Smooth muscle cell (in vitro differentiated cells): Measurements from ENCODE around the gene PAFAH2. TPM values are rescaled to one million over a fixed set of nuclear protein-coding genes. Genes with fewer than 3 reads are reported as not detected.
A peak's percentile ranks its signal among the peaks of the same experiment; 100 is the strongest.

Source experiments
- DNase-seq: peaks from one replicate; lab custom pipeline; 2025; ENCODE audit not compliant: unreplicated experiment; lab: John Stamatoyannopoulos, UW
- H2AFZ ChIP-seq: fragments of 200-600 bp; sonication (generic); 2 replicates; pipeline ENCODE4 v1.6.0; 2016; ENCODE audit warnings: antibody characterized with exemption, low read depth, mild to moderate bottlenecking
- H3F3A ChIP-seq: fragments of 200-600 bp; sonication (generic); 2 replicates; pipeline ENCODE4 v1.6.0; 2017; ENCODE audit warnings: antibody characterized with exemption, low read depth
- H3K27ac ChIP-seq: fragments of 200-600 bp; sonication (generic); 2 replicates; pipeline ENCODE4 v1.5.1; 2016; ENCODE audit warnings: low read depth, mild to moderate bottlenecking
- H3K27me3 ChIP-seq: fragments of 200-600 bp; sonication (generic); 2 replicates; pipeline ENCODE4 v1.6.1; 2016; ENCODE audit warnings: low read depth, mild to moderate bottlenecking
- H3K36me3 ChIP-seq: fragments of 200-600 bp; sonication (generic); 2 replicates; pipeline ENCODE4 v1.5.1; 2016; ENCODE audit warnings: low read depth
- H3K4me1 ChIP-seq: fragments of 200-600 bp; sonication (generic); 2 replicates; pipeline ENCODE4 v1.5.1; 2016; ENCODE audit warnings: low read depth
- H3K4me2 ChIP-seq: fragments of 200-600 bp; sonication (generic); 2 replicates; pipeline ENCODE4 v1.6.0; 2016; ENCODE audit warnings: mild to moderate bottlenecking
- H3K4me3 ChIP-seq: fragments of 200-600 bp; sonication (generic); 2 replicates; pipeline ENCODE4 v1.5.1; 2016; ENCODE audit warnings: mild to moderate bottlenecking
- H3K79me2 ChIP-seq: fragments of 200-600 bp; sonication (generic); 2 replicates; pipeline ENCODE4 v1.6.0; 2016; ENCODE audit warnings: low read depth, mild to moderate bottlenecking
- H3K9ac ChIP-seq: fragments of 200-600 bp; sonication (generic); 2 replicates; pipeline ENCODE4 v1.6.0; 2016; ENCODE audit warnings: low read depth
- H3K9me3 ChIP-seq: fragments of 200-600 bp; sonication (generic); replicated peaks from 2 replicates; pipeline ENCODE4 v1.5.1; 2016; ENCODE audit warnings: low read depth
- H4K20me1 ChIP-seq: fragments of 200-600 bp; sonication (generic); 2 replicates; pipeline ENCODE4 v1.6.0; 2016; ENCODE audit warnings: low read depth
- WGBS: methylation state at CpG from one replicate; pipeline ENCODE4 v1.1.7; 2016; ENCODE audit warnings: low lambda C conversion rate; 5-methylcytosine and 5-hydroxymethylcytosine counted together
- polyA plus RNA-seq: library from polyadenylated mRNA; unstranded; fragments of >200 nt; fragmentation: Nextera tagmentation; extraction: Ambion mirVana; gene quantifications from 2 replicates; pipeline ENCODE4 v1.2.1, GENCODE V29; 2016
- total RNA-seq: library from RNA; depleted of rRNA; stranded (reverse); fragments of >200 nt; gene quantifications from 2 replicates; pipeline ENCODE4 v1.2.3, GENCODE V29; 2014
- TF ChIP-seq, protein P1 (sequence below): fragments of 200-600 bp; sonication (generic); IDR thresholded peaks from 2 replicates; pipeline ENCODE4 v1.5.1; 2017; ENCODE audit warnings: borderline replicate concordance, mild to moderate bottlenecking, antibody characterized with exemption; ENCODE audit not compliant: insufficient read depth, poor library complexity, severe bottlenecking

PAFAH2 gene
- total RNA-seq (9.2 and 9.4 TPM in 2 replicates), polyA plus RNA-seq (9.6 and 13.2 TPM in 2 replicates)

DNA sequence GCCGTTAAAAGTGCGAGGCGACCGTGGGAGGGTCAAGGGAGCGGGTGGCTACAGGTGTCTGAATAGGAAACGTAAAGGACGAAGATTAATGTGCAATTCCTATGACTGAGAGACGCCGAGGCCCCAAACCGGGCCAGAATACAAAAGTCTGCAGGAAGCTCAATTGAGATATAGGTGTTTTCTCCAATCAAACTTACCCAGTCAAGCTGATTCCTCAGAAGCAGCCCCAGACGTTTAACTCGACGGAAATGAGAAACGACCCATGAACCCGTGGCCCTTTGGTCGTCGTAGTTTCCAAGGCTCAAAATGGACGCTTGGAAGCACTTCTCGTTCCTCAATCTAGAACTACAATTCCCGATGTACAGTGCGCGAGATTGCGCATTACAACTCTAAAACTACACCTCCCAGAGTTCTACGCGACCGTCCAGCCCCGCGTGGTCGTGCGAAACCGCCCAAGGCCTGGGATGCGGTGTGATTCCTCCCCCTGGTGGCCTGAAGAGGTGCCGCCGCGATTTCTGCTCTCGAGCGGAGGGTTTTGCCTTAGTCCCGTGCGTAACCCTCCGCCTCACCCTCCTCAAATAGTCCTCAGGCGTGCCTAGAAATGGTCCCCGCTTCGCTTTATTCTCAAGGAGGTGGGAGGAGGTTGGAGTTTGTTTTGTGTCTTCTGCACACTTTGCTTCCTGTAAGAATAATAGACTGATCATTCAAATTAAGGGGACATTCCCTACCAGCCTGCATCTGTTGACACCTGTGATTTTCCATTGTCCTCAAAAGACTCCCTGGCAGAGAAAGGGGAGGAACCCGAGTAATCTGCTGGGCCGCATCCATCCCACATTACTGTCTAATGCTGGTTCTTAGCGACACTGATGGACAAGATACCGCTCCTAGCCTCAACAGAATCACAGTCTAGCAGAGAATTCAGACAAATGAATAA is at the start of gene PAFAH2:
PAFAH2 (minus strand) TSS at position 236 of the 934 bp plus-strand sequence. CDS start 7,247 bp downstream, outside the sequence.
- no peaks in the 10 kb centered on the region for H3K9me3 ChIP-seq
- no peaks in the 10 kb centered on the region for H3K79me2 ChIP-seq
- WGBS = 3% methylated on average over 47 of the region's 47 CpGs
- H3F3A ChIP-seq = no peaks in the 10 kb centered on the region
- H3K4me2 ChIP-seq = peak within 1 kb of the TSS; percentile 87
- TF ChIP-seq, protein P1, sequence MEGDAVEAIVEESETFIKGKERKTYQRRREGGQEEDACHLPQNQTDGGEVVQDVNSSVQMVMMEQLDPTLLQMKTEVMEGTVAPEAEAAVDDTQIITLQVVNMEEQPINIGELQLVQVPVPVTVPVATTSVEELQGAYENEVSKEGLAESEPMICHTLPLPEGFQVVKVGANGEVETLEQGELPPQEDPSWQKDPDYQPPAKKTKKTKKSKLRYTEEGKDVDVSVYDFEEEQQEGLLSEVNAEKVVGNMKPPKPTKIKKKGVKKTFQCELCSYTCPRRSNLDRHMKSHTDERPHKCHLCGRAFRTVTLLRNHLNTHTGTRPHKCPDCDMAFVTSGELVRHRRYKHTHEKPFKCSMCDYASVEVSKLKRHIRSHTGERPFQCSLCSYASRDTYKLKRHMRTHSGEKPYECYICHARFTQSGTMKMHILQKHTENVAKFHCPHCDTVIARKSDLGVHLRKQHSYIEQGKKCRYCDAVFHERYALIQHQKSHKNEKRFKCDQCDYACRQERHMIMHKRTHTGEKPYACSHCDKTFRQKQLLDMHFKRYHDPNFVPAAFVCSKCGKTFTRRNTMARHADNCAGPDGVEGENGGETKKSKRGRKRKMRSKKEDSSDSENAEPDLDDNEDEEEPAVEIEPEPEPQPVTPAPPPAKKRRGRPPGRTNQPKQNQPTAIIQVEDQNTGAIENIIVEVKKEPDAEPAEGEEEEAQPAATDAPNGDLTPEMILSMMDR = peak; percentile 91
- H3K27ac ChIP-seq = peak within 1 kb of the TSS; percentile 70
- DNase-seq = peak; percentile 79
- H3K9ac ChIP-seq = peak within 1 kb of the TSS; percentile 80
- peak within 1 kb of the TSS; percentile 65 for H3K4me3 ChIP-seq
- H2AFZ ChIP-seq = peak within 1 kb of the TSS; percentile 95
- H4K20me1 ChIP-seq = no peaks in the 10 kb centered on the region
- H3K36me3 ChIP-seq = no peaks in the 10 kb centered on the region
- no peaks in the 10 kb centered on the region for H3K27me3 ChIP-seq
- H3K4me1 ChIP-seq = peaks cover 13% of the 10 kb centered on the region

DNA sequence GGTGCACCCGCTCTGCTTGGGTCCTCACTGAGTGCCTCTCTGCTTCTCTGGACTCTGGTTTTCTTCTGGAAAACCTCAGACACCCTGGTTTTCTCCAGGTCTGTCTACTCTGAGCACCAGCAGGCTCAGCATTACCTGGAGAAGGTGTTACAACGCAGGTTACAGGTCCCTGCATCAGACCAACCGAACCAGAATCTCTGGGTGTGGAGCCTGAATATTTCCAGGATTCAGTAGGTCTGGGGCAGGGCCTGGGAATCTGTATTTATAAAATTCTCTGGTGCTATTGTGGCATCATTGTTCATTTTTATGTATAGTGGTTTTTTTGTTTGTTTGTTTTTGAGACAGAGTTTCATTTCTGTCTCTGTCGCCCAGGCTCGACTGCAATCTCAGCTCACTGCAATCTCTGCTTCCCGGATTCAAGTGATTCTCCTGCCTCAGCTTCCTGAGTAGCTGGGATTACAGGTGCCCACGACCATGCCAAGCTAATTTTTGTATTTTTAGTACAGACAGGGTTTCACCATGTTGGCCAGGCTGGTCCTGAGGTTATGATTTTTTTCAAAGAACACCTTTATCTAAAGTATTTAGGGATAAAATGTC is 49.5 kb upstream of the PAFAH2 start:
- H3K9me3 ChIP-seq = no peaks in the 10 kb centered on the region
- H3K4me3 ChIP-seq = no peak overlapping the region
- no peaks in the 10 kb centered on the region for H3K36me3 ChIP-seq
- no peak overlapping the region for H3K27ac ChIP-seq
- WGBS = 84% methylated on average over 7 of the region's 7 CpGs
- no peaks in the 10 kb centered on the region for H3K79me2 ChIP-seq
- H3K9ac ChIP-seq = no peak overlapping the region
- no peak for DNase-seq
- no peak overlapping the region for H3K4me2 ChIP-seq
- H3F3A ChIP-seq = no peaks in the 10 kb centered on the region
- peaks cover 9% of the 10 kb centered on the region for H3K4me1 ChIP-seq
- no peaks in the 10 kb centered on the region for H4K20me1 ChIP-seq
- peaks cover 58% of the 10 kb centered on the region for H3K27me3 ChIP-seq
- TF ChIP-seq, protein P1 = no peak
- no peak overlapping the region for H2AFZ ChIP-seq

DNA sequence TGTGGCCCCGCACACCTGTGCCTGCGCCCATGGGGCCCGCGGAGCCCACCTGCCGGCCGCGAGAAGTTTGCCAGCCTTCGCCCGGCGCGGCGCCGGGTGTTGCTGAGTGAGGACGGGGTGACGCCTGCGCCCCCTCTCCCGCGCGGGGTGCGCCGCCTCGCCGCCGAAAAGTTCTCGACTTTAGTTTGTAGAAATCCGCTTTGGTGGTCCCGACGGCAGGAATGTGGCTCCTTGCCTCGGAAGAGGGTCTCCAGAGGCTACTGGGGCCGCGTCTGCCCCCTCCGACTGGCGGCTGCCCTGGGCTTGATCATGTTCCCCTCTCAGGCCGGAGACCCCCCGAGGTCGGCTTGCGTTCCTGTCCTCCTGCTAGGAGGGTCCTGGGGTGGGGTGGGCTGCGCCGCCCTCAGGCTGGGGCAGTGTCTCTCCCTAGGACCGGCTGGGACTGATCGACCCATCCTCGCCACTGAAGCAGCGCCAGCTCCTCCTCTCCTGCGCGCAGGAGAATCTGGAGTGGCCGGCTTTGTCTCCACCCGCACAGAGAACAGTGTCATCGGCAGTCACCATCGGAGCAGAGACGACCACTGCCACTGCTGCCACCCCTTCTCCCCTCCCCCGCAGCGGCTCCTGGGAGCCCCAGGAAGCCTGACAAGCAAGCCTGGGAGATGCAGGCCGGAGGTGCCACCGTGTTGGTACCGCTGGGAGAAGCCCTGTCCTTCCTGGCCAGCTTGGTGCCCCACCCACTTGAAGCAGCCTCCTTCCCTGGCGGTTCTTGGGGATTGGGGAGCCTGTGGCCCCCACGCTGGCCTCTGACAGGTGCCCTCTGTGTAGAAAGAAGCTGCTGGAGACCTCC is 48.6 kb upstream of the PAFAH2 start:
- H3K9ac ChIP-seq = no peak overlapping the region
- H3K27ac ChIP-seq = no peak overlapping the region
- WGBS = 17% methylated on average over 48 of the region's 57 CpGs

More for the DNA sequence above, 48.6 kb upstream of the PAFAH2 start:
- TF ChIP-seq, protein P1 = no peak
- Histone ChIP-seq H3K4me1 (peaks cover 9% of the 10 kb centered on the region), H3K27me3 (peaks cover 65% of the 10 kb centered on the region), H3K9me3 (no peaks in the 10 kb centered on the region), H2AFZ (no peak overlapping the region), H4K20me1 (no peaks in the 10 kb centered on the region), H3F3A (no peaks in the 10 kb centered on the region), H3K4me3 (peak overlapping the region; percentile 34), H3K36me3 (no peaks in the 10 kb centered on the region), H3K79me2 (no peaks in the 10 kb centered on the region), H3K4me2 (peak overlapping the region; percentile 81)
- no peak for DNase-seq
